HG03521 (cell line): Measurements from ENCODE around the gene ATP5F1D.

Source experiments
- ATAC-seq: cut with Tn5 transposase; IDR thresholded peaks from one replicate; pipeline ENCODE4 v1.9.1; 2021; ENCODE audit warnings: mild to moderate bottlenecking, moderate library complexity; ENCODE audit not compliant: unreplicated experiment

ATP5F1D gene

GRCh38 chr19:1256646-1257474 lies 15.3 kb downstream of the ATP5F1D start:
- ATAC-seq: no peak

- no peak for ATAC-seq
These were observed 16.1 kb downstream of the ATP5F1D start for GRCh38 chr19:1257475-1258162.

- ATAC-seq: no peak
These were observed 16.6 kb downstream of the ATP5F1D start for GRCh38 chr19:1258163-1258492.

- ATAC-seq: no peak
These were observed 17.2 kb downstream of the ATP5F1D start for GRCh38 chr19:1258707-1259205.

- ATAC-seq: peak; percentile 22
These were observed 17.8 kb downstream of the ATP5F1D start for GRCh38 chr19:1259206-1259875.

- no peak for ATAC-seq
These were observed 18.6 kb downstream of the ATP5F1D start for GRCh38 chr19:1259876-1260748.

GRCh38 chr19:1260749-1261537 lies 19.4 kb downstream of the ATP5F1D start:
- peak; percentile 59 for ATAC-seq

- no peak for ATAC-seq
These were observed 19.9 kb downstream of the ATP5F1D start for GRCh38 chr19:1261538-1261797.

- no peak for ATAC-seq
These were observed 20.5 kb downstream of the ATP5F1D start for GRCh38 chr19:1261798-1262622.

GRCh38 chr19:1262623-1263123 lies 21.1 kb downstream of the ATP5F1D start:
- ATAC-seq: no peak

GRCh38 chr19:1263188-1263587 lies 21.6 kb downstream of the ATP5F1D start:
- no peak for ATAC-seq

GRCh38 chr19:1264801-1265614 lies 23.5 kb downstream of the ATP5F1D start:
- ATAC-seq: no peak

- no peak for ATAC-seq
These were observed 24.1 kb downstream of the ATP5F1D start for GRCh38 chr19:1265615-1266128.

- ATAC-seq: peak; percentile 31
These were observed 24.8 kb downstream of the ATP5F1D start for GRCh38 chr19:1266129-1266915.

GRCh38 chr19:1266916-1267476 lies 25.4 kb downstream of the ATP5F1D start:
- peak; percentile 13 for ATAC-seq

GRCh38 chr19:1267477-1268225 lies 26.1 kb downstream of the ATP5F1D start:
- no peak for ATAC-seq
